ENCODE measurements around the gene RBFOX1.

The RBFOX1 gene

GRCh38 chr16:7420079-7420478 is 87.4 kb downstream of the RBFOX1 start:
- Histone ChIP-seq H3K9me3 (no peaks in the 10 kb centered on the region), H3K4me3 (ENCODE audit: low read depth, low read length) (no peak overlapping the region), H3K27me3 (no peaks in the 10 kb centered on the region), H3K36me3 (no peaks in the 10 kb centered on the region), H3K4me1 (no peaks in the 10 kb centered on the region)
- no peak for DNase-seq
- TF ChIP-seq CTCF (IDR thresholded peaks at IDR 0.05; ENCODE audit: low read depth, low read length), result no peak

- TF ChIP-seq CTCF (IDR thresholded peaks at IDR 0.05; ENCODE audit: low read depth, low read length), result no peak
- H3K27me3 ChIP-seq, result no peaks in the 10 kb centered on the region
- no peak for DNase-seq
- H3K4me3 ChIP-seq (ENCODE audit: low read depth, low read length), result no peak overlapping the region
- no peaks in the 10 kb centered on the region for H3K4me1 ChIP-seq
- H3K36me3 ChIP-seq, result no peaks in the 10 kb centered on the region
- H3K9me3 ChIP-seq, result no peaks in the 10 kb centered on the region
These were observed 88.2 kb downstream of the RBFOX1 start for GRCh38 chr16:7420843-7421242.

- Histone ChIP-seq H3K27me3 (no peaks in the 10 kb centered on the region), H3K36me3 (no peaks in the 10 kb centered on the region), H3K4me3 (ENCODE audit: low read depth, low read length) (no peak overlapping the region), H3K4me1 (no peaks in the 10 kb centered on the region), H3K9me3 (no peaks in the 10 kb centered on the region)
- no peak for TF ChIP-seq CTCF (IDR thresholded peaks at IDR 0.05; ENCODE audit: low read depth, low read length)
- DNase-seq, result no peak
These were observed 88.9 kb downstream of the RBFOX1 start for GRCh38 chr16:7421578-7421977.

GRCh38 chr16:7422036-7422888 is 89.6 kb downstream of the RBFOX1 start:
- TF ChIP-seq CTCF (IDR thresholded peaks at IDR 0.05; ENCODE audit: low read depth, low read length), result no peak
- no peak for DNase-seq
- Histone ChIP-seq H3K9me3 (no peaks in the 10 kb centered on the region), H3K4me3 (ENCODE audit: low read depth, low read length) (no peak overlapping the region), H3K27me3 (no peaks in the 10 kb centered on the region), H3K36me3 (no peaks in the 10 kb centered on the region), H3K4me1 (no peaks in the 10 kb centered on the region)

- Histone ChIP-seq H3K4me3 (ENCODE audit: low read depth, low read length) (no peak overlapping the region), H3K36me3 (no peaks in the 10 kb centered on the region), H3K27me3 (no peaks in the 10 kb centered on the region), H3K4me1 (no peaks in the 10 kb centered on the region), H3K9me3 (no peaks in the 10 kb centered on the region)
- DNase-seq, result no peak
- no peak for TF ChIP-seq CTCF (IDR thresholded peaks at IDR 0.05; ENCODE audit: low read depth, low read length)
These were observed 90.9 kb downstream of the RBFOX1 start for GRCh38 chr16:7423434-7424044.

- Histone ChIP-seq H3K36me3 (no peaks in the 10 kb centered on the region), H3K4me1 (no peaks in the 10 kb centered on the region), H3K9me3 (no peaks in the 10 kb centered on the region), H3K4me3 (ENCODE audit: low read depth, low read length) (no peak overlapping the region), H3K27me3 (no peaks in the 10 kb centered on the region)
- TF ChIP-seq CTCF (IDR thresholded peaks at IDR 0.05; ENCODE audit: low read depth, low read length), result no peak
- DNase-seq, result no peak
These were observed 93.5 kb downstream of the RBFOX1 start for GRCh38 chr16:7426161-7426560.

Data from BE2C (cell line).